Measurements from ENCODE around the gene C19orf81. TPM values are rescaled to one million over a fixed set of nuclear protein-coding genes. Genes with fewer than 3 reads are reported as not detected.

C19orf81 gene
- total and polyA plus RNA-seq, 9 of the 15 experiments (the other 6 are each of a cell fraction or from before 2014, with no cell fraction given) = 2.5 to 42.9 (median 33.0) TPM; not detected in 4

DNA sequence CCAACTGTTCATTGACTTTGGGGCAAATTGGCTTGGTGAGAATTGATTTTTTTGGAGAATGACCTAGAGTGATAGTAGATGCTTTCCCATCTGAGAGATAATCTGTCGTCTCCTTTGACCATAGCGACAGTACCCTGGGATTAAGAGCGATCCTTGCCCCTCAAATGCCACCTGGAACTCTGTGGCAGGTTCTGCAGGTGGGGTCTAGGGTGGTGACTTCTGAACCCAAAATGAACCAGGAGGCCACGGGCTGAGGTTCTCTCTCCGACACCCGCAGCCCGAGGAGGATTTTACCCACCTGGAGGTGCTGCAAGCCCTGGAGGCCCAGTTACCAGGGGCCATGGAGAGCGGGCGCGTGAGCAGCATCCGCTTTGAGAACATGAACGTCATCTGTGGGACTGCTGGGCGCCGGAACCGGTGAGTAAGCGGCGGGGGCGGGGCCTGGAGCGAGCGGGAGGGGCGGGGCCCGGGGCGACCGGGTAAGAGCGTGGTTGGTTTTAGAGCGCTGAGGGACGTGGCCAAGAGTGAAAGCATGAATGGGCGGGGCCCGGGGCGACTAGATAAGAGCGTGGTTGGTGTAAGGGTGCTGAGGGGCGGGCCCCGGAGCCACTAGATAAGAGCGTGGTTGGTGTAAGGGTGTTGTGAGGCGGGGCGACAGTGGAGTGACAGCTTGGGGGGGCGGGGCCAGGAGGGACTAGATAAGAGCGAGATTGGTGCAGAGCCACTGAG lies 8.6 kb downstream of the C19orf81 start (continued):
- TF ChIP-seq, protein P1, sequence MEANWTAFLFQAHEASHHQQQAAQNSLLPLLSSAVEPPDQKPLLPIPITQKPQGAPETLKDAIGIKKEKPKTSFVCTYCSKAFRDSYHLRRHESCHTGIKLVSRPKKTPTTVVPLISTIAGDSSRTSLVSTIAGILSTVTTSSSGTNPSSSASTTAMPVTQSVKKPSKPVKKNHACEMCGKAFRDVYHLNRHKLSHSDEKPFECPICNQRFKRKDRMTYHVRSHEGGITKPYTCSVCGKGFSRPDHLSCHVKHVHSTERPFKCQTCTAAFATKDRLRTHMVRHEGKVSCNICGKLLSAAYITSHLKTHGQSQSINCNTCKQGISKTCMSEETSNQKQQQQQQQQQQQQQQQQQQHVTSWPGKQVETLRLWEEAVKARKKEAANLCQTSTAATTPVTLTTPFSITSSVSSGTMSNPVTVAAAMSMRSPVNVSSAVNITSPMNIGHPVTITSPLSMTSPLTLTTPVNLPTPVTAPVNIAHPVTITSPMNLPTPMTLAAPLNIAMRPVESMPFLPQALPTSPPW (CRISPR knock-in tag; IDR thresholded peaks at IDR 0.05) = peak; percentile 86
- TF ChIP-seq, protein P2, sequence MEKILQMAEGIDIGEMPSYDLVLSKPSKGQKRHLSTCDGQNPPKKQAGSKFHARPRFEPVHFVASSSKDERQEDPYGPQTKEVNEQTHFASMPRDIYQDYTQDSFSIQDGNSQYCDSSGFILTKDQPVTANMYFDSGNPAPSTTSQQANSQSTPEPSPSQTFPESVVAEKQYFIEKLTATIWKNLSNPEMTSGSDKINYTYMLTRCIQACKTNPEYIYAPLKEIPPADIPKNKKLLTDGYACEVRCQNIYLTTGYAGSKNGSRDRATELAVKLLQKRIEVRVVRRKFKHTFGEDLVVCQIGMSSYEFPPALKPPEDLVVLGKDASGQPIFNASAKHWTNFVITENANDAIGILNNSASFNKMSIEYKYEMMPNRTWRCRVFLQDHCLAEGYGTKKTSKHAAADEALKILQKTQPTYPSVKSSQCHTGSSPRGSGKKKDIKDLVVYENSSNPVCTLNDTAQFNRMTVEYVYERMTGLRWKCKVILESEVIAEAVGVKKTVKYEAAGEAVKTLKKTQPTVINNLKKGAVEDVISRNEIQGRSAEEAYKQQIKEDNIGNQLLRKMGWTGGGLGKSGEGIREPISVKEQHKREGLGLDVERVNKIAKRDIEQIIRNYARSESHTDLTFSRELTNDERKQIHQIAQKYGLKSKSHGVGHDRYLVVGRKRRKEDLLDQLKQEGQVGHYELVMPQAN (IDR thresholded peaks at IDR 0.05; ENCODE audit: borderline replicate concordance) = 0 out of 2 replicates have a peak, but pooled peaks have one; percentile 56
- TF ChIP-seq, protein P3, sequence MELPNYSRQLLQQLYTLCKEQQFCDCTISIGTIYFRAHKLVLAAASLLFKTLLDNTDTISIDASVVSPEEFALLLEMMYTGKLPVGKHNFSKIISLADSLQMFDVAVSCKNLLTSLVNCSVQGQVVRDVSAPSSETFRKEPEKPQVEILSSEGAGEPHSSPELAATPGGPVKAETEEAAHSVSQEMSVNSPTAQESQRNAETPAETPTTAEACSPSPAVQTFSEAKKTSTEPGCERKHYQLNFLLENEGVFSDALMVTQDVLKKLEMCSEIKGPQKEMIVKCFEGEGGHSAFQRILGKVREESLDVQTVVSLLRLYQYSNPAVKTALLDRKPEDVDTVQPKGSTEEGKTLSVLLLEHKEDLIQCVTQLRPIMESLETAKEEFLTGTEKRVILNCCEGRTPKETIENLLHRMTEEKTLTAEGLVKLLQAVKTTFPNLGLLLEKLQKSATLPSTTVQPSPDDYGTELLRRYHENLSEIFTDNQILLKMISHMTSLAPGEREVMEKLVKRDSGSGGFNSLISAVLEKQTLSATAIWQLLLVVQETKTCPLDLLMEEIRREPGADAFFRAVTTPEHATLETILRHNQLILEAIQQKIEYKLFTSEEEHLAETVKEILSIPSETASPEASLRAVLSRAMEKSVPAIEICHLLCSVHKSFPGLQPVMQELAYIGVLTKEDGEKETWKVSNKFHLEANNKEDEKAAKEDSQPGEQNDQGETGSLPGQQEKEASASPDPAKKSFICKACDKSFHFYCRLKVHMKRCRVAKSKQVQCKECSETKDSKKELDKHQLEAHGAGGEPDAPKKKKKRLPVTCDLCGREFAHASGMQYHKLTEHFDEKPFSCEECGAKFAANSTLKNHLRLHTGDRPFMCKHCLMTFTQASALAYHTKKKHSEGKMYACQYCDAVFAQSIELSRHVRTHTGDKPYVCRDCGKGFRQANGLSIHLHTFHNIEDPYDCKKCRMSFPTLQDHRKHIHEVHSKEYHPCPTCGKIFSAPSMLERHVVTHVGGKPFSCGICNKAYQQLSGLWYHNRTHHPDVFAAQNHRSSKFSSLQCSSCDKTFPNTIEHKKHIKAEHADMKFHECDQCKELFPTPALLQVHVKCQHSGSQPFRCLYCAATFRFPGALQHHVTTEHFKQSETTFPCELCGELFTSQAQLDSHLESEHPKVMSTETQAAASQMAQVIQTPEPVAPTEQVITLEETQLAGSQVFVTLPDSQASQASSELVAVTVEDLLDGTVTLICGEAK (IDR thresholded peaks at IDR 0.05) = peak; percentile 20; the same call in 1 of the 2 replicates
- TF ChIP-seq, protein P3 (CRISPR knock-in tag; IDR thresholded peaks at IDR 0.05) = no peak
- peak; percentile 89; the same call in 1 of the 2 replicates for TF ChIP-seq BRD4 (IDR thresholded peaks at IDR 0.05)
- 0 out of 2 replicates have a peak, but pooled peaks have one; percentile 48 for TF ChIP-seq ZNF41 (CRISPR knock-in tag; conservative IDR thresholded peaks at IDR 0.05)
- peak; percentile 87 for TF ChIP-seq ASH1L (IDR thresholded peaks at IDR 0.05; ENCODE audit: borderline replicate concordance, low read depth, partially characterized antibody)
- TF ChIP-seq ESRRB (CRISPR knock-in tag; IDR thresholded peaks at IDR 0.05; ENCODE audit: borderline replicate concordance) = no peak
- TF ChIP-seq ZNF408 (CRISPR knock-in tag; IDR thresholded peaks at IDR 0.05; ENCODE audit: low read depth) = no peak
- TF ChIP-seq TAF9B (IDR thresholded peaks at IDR 0.05; ENCODE audit: partially characterized antibody) = peak; percentile 30
- TF ChIP-seq GTF2A2 (tag; IDR thresholded peaks at IDR 0.05) = 0 out of 2 replicates have a peak, but pooled peaks have one; percentile 18
- TF ChIP-seq HOXB6 (CRISPR knock-in tag; IDR thresholded peaks at IDR 0.05; ENCODE audit: borderline replicate concordance) = no peak

Measured in K562 (cell line).